ENCODE data around the gene CYGB.
A peak's percentile ranks its signal among the peaks of the same experiment; 100 is the strongest.

Gene CYGB

GRCh38 chr17:76501827-76502307 is 35.6 kb downstream of the CYGB start:
- DNase-seq (ENCODE audit: low read depth in 2 of 2, low spot score in 1 of 2) = no peak

DNA sequence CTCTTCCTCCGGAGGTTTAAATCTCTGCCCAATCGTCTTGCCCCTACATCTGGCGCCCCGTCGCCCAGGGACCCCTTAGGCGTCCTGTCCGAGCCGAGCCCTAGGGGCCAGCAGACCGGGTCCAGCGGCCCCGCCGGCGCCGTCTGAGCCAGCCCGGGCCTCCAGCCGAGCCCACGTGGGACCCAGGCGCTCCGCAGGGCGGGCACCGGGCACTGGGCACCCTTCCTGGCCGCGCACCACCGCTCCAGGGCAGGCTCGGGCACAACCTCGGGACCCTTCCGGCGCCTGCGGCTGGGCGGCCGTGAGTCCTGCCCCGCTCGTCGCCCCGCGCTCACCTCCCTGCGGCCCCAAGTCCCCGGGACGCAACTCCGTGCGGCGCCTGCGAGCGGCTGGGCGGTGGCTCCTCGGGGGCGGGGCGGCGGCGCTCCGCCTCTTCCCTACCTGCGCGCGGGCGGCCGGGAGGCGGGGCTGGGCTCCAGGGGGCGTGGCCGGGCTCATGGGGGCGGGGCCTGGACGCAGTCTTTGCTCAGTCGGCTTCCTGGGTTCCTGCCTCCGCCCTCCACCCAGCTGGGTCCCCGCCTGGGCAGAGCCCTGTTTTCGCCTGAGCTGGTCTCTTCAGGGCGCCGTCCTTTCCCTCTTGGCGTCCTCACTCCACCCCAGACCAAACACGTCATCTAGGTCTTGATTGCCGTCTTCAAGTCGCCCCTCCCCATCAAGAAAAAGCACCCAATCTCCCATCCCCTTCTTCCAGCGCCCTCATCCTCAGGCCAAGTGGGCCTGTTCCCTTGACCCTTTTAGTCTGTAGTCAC is 36.3 kb downstream of the CYGB start, which contains the start of gene RHBDF2:
RHBDF2 (minus strand) TSS at position 406 of the 809 bp plus-strand sequence. CDS start 19,899 bp downstream, outside the sequence.
- DNase-seq (ENCODE audit: low read depth in 2 of 2, low spot score in 1 of 2) = peak; percentile 91 to 94

DNA sequence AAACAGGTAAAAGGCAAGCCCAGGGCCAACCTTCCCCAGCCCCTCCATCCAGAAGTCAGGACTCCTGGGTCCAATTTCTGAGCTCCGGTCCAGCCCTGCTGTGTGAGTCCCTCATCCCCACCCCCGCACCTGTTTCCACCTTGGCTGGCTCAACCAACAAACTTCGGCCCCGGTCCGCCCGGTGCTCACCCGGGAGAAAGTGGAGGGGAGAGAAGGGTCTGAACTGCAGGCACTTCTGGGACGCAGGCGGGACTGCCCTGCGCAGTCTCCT is 36.8 kb downstream of the CYGB start:
- no peak for DNase-seq (ENCODE audit: low read depth in 2 of 2, low spot score in 1 of 2)

- no peak for DNase-seq (ENCODE audit: low read depth in 2 of 2, low spot score in 1 of 2)
Observed at GRCh38 chr17:76500074-76500746, 37.3 kb downstream of the CYGB start.

DNA sequence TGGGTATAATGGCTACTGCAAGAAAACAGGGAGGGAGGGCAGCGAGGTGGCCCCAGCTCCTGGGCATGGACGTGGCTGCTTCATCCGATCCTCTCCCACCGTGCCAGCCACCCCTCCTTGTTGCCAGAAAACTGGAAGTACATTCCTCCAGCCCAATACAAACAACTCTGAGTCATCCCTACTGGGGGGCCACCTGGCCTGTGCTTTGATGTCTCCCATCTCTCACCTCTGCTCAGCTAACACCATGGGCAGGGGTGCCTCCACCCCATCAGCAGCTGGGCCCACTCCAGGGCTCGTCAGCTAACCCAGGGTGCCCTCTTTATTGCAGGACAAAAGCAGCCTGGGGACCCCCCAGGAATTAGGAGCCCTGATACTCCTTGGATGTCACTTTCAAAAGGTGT is 38.2 kb downstream of the CYGB start:
- DNase-seq (ENCODE audit: low read depth in 2 of 2, low spot score in 1 of 2) = no peak

- no peak for DNase-seq (ENCODE audit: low read depth in 2 of 2, low spot score in 1 of 2)
Observed at GRCh38 chr17:76498876-76499251, 38.6 kb downstream of the CYGB start.

DNA sequence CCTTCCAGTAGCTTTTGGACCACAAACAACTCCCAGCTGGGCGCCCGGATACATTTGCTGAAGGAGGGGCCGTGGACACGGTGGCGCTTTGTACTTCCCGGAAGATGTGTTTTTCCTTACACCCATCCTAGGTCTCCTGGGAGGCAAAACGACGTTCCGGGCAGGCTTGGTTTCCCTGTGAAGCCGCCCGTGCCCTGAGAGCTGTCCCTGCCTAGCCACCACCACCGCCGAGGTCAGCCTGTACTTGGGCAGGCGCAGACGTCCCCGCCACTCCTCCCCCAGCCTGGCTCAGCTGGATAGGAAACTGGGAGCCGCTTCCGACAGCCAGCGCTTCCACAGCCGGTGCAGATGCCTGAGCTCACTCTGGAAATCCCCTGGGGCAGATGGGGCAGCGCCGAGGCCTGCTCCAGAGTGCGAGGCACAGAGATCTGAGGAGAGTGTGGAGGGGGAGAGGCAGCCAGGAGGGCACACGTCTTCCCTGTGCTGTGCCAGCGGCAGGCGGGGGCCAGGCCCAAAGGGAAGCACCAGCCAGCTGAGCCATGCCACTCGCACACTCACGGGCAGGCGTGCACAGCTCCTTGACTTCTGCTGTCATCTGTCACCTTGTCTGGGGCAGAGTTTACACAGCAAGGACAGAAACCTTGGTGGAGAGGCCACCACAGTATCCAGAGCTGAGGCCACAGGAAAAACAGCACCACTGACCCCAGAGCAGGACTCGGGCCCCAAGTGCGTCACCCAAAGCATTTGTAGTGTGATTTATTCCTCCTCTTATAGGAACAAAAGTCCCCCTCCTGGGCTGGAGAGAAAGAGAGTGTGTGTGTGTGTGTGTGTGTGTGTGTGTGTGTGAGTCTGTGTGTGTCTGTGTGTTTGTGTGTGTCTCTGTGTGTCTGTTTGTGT is 39.3 kb downstream of the CYGB start:
- no peak for DNase-seq (ENCODE audit: low read depth in 2 of 2, low spot score in 1 of 2)

GRCh38 chr17:76497699-76497978 is 39.9 kb downstream of the CYGB start:
- no peak for DNase-seq (ENCODE audit: low read depth in 2 of 2, low spot score in 1 of 2)

DNA sequence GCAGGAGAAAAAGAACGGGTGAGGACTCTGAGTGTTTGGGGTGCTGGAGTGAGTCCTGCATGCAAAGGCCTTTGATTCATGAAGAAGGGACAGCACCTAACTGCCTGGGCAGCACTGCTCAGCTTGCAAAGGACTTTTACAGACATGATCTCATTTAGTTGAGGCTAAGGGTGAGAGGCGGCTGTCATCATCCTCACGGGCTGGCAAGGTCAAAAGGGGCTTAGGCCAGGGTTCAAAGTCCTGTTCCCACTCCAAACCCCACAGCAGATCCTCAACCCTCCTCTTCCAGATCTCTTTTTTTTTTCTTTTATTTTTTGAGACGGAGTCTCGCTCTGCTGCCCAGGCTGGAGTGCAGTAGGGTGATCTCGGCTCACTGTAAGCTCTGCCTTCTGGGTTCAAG is 41.0 kb downstream of the CYGB start:
- no peak for DNase-seq (ENCODE audit: low read depth in 2 of 2, low spot score in 1 of 2)

DNA sequence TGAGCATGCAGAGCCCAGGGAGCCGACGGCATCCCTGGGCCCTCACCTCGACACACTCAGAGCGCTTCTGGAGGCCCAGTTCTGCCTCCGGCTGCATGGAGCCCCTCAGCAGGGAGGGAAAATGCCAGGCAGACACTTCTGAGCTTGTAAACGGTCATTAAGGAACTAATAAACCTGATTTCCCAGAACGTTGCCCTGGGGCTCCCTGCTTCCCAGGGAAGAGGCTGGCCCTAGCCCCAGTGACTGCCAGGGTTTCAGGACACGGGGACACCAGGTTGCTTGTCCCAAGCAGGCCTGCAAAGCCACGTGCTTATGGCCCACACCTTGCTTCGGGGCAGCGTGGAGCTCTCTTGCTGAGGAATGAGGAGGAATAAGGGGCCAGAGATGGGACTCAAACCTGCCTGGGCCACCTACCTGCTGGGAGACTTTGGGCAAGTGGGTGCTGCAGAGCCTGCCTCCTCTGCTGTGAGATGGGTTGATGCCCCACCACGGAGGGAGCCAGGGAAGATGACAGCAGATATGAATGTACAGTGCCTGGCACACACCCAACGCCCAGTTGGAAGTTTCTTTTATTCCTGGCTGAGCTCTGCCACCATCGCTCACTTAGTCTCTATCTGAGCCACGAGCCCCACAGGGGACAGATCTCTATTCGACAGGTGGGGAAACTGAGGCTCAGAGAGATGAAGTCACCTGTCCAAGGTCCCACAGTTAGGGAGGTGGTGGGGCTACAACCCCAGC is 41.7 kb downstream of the CYGB start:
- no peak for DNase-seq (ENCODE audit: low read depth in 2 of 2, low spot score in 1 of 2)

GRCh38 chr17:76493505-76494167 is 43.9 kb downstream of the CYGB start:
- DNase-seq (ENCODE audit: low read depth in 2 of 2, low spot score in 1 of 2) = no peak

DNA sequence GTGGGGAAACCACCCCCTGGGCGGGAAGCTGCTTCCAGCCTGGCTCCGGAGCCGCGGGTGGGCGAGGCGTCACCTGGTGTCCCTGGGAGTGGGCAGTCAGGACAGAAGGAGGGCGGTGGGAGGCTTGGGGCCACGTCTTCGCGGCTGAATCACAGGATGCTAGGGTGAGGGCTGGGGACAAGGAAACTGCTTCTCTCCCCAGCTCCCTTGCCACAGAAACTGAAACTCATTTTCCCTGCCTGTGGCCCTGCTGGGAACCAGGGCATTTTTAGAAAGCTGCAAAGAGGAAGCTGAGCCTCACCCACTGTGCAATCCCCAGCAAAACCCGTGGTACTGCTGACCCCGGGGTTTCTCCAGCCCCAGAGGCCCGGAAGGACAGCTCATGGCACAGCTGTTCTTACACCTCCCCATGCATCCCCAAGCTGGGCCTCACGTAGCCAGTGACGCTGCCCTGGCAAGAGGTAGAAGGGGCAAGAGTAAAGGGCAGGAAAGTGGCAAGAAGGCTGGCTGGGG is 44.5 kb downstream of the CYGB start:
- DNase-seq (ENCODE audit: low read depth in 2 of 2, low spot score in 1 of 2) = peak in 1 of 2 donors; percentile 21

DNA sequence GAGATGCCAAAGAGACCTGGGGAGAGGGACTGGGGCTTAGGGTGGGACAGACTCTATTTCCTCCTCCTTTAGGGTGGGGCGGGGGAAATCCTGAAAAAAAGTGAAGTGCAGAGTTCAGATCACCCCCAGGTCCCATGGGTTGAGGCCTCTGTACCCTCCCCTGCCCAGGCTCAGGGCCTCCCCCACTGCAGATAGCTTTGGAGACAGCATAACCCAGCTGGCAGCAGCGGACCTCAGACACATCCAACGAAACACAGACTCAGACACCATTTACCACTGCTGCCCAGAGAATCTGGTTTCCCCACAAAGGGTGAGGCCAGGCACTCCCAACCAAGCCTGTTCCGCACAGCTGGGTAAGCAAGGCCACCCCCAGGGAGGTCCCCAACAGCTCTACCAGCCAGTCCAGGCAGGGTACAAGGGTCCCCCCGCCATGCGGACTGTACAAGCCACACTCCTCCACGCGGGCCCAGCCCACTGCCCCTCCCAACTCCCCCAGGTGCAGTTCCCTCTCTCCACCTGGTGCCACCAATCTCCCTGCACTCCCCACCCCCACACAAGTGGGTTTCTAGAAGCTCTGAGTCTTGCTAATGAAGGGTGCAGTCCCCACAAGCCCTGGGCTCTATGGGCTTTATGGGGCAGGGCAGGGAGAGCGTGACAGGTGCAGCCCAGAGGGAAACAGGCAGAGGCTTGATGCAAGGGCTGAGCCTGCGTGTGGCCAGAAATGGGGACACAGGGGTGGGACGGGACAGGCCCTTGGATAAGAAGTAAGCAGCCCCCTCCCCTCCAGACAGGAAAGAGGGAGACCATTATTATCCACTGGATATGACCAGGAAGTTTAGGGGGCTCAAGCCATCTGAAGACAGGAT is 45.2 kb downstream of the CYGB start:
- DNase-seq (ENCODE audit: low read depth in 2 of 2, low spot score in 1 of 2) = no peak

GRCh38 chr17:76491271-76492122 is 46.0 kb downstream of the CYGB start:
- no peak for DNase-seq (ENCODE audit: low read depth in 2 of 2, low spot score in 1 of 2)

- no peak for DNase-seq (ENCODE audit: low read depth in 2 of 2, low spot score in 1 of 2)
Observed at GRCh38 chr17:76490112-76490710, 47.3 kb downstream of the CYGB start.

DNA sequence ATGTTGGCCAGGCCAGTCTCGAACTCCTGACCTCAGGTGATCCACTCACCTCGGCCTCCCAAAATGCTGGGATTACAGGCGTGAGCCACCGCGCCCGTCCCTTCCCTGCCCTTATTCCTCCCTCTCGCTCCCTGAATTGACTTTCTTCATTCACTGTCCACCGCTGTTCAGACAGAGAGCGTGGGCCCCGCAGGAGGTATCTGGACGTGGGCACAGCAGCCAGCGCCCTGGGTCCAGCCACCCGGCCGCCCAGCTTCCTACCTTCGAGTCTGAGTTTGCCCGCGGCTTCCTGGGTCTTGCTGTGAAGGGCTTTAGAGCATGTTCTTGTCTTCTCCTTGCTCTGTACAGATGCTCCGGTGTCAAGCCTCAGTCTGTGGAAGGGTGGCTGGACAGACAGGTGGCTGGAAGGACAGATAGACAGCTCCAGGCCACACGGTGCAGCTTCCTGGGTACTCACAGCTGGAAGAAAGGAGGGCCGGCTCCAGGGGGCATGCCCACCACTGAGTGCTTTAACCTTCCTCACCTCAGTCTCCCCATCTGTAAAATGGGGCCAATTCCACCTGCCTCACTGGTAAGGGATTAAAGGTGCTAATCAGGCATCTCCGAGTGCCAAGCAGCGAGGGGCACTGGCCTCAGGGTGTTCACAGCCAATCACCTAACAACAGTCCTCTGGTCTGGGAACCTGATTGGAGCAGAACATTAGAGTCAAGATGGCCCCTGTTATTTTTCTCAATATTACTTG is 49.9 kb downstream of the CYGB start:
- no peak for DNase-seq (ENCODE audit: low read depth in 2 of 2, low spot score in 1 of 2)

- DNase-seq (ENCODE audit: low read depth in 2 of 2, low spot score in 1 of 2) = no peak
Observed at GRCh38 chr17:76485569-76485968, 51.9 kb downstream of the CYGB start.

All from stimulated activated CD8-positive, alpha-beta memory T cell treated with anti-CD3 and anti-CD28 coated beads, Interleukin-4, amount 100 ng/mL, for 4 hours (primary cell).